Forelimb muscle (tissue), 1 donor: ENCODE measurements around the gene TBPL1. TPM values are rescaled to one million over a fixed set of nuclear protein-coding genes. Genes with fewer than 3 reads are reported as not detected.
A peak's percentile ranks its signal among the peaks of the same experiment; 100 is the strongest.
"Not testable (repeated sequence)": the region's sequence is repeated elsewhere in the genome, so short reads cannot be mapped to it uniquely, and the experiment has no call there.

Experiments used
- DNase-seq: peaks from one replicate; pipeline ENCODE4 v3.0.0-alpha.2; 2013; ENCODE audit warnings: low read depth
- polyA plus RNA-seq: library from polyadenylated mRNA; unstranded; fragments of 120-200 nt; gene quantifications from one replicate; pipeline ENCODE4 v1.2.1, GENCODE V29; 2013; ENCODE audit not compliant: insufficient read length

Gene TBPL1
- polyA plus RNA-seq, 1 donor = 18.8 TPM

DNA sequence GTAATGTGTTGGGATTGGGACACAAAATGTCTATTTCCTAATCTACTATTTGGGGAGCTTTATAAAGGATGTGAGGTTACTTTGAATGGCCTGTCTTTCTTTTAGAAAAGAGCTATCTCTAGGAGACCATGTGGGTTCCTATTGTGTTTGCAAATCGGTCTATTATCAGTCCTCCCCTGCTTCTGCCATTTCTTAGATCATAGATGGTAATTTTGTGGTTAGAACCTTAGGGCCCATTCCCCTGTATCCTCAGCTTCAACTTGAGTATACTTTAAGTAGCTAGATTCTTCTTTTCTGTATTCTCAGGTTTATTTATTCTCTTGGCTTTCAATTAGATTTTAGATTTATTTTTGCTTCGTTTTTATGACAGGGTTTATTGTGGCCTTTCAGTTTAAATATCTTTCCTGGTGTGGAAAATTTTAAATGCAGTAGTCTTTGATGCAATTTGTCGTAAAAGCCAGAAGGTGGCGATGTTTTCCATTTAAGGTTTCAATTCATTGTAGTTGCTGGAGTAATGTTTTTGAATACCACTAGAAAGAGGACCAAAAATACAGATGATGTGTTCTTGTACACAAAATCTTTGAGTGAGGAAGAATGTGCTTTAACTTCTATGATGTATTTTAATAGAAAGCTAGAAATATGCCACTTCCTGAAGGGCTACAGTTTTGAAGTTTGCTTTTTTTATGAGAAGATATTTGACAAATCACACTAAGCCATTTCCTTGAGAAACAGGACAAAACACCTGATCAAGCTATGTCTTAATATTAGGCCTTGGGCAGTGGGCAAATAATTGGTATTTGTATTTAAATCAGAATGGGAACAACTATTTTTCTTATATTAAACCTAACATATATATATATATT lies 20.3 kb downstream of the TBPL1 start:
- DNase-seq = peak; percentile 29

GRCh38 chr6:133977983-133978895 lies 25.2 kb downstream of the TBPL1 start:
- no peak for DNase-seq

GRCh38 chr6:133978896-133979240 lies 25.8 kb downstream of the TBPL1 start:
- DNase-seq = no peak

GRCh38 chr6:133979269-133979963 lies 26.4 kb downstream of the TBPL1 start:
- DNase-seq = not testable (repeated sequence)

DNA sequence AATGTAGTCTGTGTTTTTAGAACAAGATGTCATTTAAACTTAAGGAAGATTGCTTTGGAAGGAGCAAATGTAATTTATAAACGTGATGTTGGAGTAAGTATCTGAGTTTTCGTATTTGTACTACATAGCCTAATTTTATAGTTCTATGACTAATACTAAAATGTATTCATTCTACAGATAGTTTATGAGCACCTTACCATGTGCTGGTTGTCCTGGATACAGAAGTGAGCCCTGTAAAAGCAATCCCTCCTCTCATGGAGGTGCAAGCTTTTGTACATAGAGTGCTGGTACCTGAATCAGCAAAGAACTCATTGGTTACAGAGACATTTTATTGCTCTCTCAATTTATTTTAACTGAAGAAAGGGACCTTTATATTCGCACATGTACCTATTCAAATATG lies 27.1 kb downstream of the TBPL1 start:
- no peak for DNase-seq

- no peak for DNase-seq
These were observed 30.3 kb downstream of the TBPL1 start for GRCh38 chr6:133983099-133983939.

GRCh38 chr6:133985970-133986369 lies 32.9 kb downstream of the TBPL1 start:
- no peak for DNase-seq

GRCh38 chr6:133986942-133987341 lies 33.9 kb downstream of the TBPL1 start:
- no peak for DNase-seq

GRCh38 chr6:133989525-133989924 lies 36.5 kb downstream of the TBPL1 start:
- no peak for DNase-seq

DNA sequence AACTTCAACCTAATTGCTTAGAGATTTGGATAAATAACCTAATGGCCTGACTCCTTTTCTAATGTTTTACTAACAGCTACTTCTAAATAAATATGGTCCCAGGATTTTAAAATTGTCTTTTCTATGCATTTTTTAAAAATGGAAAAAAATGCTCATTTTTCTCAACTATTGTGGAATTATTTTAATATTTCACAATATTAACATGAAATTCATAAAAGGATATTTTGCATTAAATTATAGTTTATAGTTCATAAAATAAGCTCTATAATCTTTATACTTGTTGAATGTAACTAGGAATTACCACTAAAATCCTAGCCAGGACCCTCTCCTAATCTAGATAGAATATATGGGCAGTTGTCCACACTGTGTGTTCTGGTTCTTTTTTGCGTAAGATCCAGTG lies 37.3 kb downstream of the TBPL1 start:
- DNase-seq = no peak

- DNase-seq = no peak
These were observed 38.1 kb downstream of the TBPL1 start for GRCh38 chr6:133991096-133991593.

- no peak for DNase-seq
These were observed 40.1 kb downstream of the TBPL1 start for GRCh38 chr6:133992992-133993680.

- no peak for DNase-seq
These were observed 42.3 kb downstream of the TBPL1 start for GRCh38 chr6:133995296-133995695.

- no peak for DNase-seq
These were observed 42.7 kb downstream of the TBPL1 start for GRCh38 chr6:133995758-133996157.

- no peak for DNase-seq
These were observed 44.2 kb downstream of the TBPL1 start for GRCh38 chr6:133997267-133997666.

DNA sequence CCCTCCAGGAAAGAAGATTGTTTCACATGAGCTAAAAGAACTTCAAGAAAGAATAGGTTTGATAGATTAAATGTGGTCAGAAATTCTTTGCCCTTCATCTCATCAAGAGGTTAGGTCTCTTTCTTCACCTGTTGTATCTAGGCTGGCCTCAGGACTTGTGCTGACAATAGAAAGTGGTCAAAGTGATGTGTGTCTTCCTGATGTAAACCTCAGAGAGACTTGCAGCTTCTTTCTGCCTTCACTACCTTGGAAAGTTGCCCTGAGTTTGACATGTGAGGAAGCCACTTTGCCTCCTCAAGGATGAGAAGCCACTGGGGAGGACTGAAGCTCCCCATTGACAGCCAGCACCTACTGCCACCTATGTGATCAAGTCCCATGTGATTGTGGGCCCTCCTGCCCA lies 46.3 kb downstream of the TBPL1 start:
- no peak for DNase-seq

DNA sequence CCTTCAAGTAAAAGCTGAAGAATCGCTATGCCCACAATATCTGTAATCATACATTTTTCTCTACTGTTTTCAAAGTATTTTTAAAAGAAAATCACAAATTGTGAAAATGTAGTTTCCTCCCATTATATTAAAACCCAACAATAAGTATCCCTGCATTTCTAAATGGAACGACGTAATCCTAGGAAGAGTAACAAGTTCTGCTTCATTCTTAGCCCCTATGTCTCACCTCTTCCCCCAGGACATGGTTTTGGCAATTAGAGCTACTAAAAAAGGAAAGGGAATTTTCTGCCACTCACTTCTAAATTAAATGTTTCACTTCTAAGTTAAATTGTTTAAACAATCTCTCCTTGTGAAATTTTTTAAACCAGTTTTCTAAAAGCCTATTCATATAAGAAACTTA lies 47.4 kb downstream of the TBPL1 start:
- no peak for DNase-seq

DNA sequence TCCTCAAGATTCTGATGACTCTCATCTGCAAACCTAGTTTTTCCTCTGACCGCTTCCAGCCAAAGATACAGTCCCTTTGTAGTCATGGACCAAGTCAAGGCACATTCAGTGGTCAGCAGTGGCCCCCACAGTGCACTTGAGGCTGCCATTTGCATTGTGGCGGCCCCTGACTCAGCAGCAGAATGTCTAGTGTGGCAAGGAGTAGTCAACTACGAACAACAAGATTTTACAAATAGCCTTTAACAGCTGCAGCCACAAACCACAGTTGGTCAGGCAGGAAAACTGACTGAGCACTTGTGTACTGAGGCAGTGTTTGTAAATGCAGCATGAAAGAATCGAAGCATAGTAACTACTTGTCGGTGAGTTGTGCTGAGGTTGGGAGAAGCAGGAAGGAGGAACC lies 49.8 kb downstream of the TBPL1 start:
- DNase-seq = no peak

DNA sequence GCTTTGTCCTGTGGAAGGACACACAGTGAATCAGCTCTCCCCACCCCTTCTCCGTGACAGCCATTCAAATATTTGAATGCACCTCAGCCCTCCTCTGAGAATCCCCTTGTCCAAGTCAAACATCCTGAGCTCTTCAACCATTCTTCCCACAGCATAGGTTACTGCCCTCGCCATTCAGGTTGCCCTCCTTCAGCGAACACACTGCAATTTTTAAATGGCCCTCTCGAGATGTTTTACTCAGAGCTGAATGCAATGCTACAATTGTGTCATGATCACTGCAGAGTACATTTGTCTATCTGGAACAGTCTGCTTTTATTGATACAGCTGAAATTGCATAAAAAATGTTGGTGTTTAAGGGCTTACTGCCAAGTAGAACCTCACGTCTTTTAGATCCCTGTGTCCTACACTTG lies 50.5 kb downstream of the TBPL1 start:
- no peak for DNase-seq

- DNase-seq = no peak
These were observed 51.7 kb downstream of the TBPL1 start for GRCh38 chr6:134004714-134005113.
